Astrocyte (in vitro differentiated cells and primary cell): Measurements from ENCODE around the gene ARSA. TPM values are rescaled to one million over a fixed set of nuclear protein-coding genes. Genes with fewer than 3 reads are reported as not detected.

Experiments used
- DNase-seq: peaks from one replicate; pipeline ENCODE4 v3.0.0-alpha.2; 2010; ENCODE audit warnings: low read depth
- FAIRE-seq: peaks from 2 replicates; lab custom pipeline; 2011; peaks lifted over from hg19 to GRCh38; lab: Jason Lieb, UNC
- H2AFZ ChIP-seq: 2 replicates; pipeline ENCODE4 v1.6.0; 2012; ENCODE audit warnings: low read depth, low read length, inconsistent platforms
- H3K27ac ChIP-seq: 2 replicates; pipeline ENCODE4 v1.5.1; 2011; ENCODE audit warnings: low read depth, low read length, inconsistent platforms
- H3K27me3 ChIP-seq: 2 replicates; pipeline ENCODE4 v1.6.0; 2011; ENCODE audit warnings: low read length, inconsistent platforms; ENCODE audit not compliant: insufficient read depth
- H3K36me3 ChIP-seq: 2 replicates; pipeline ENCODE4 v1.5.1; 2011; ENCODE audit warnings: low read length, inconsistent platforms; ENCODE audit not compliant: insufficient read depth
- H3K4me1 ChIP-seq: 2 replicates; pipeline ENCODE4 v1.5.1; 2011; ENCODE audit warnings: low read length, inconsistent platforms; ENCODE audit not compliant: insufficient read depth
- H3K4me2 ChIP-seq: 2 replicates; pipeline ENCODE4 v1.6.0; 2012; ENCODE audit warnings: low read length, inconsistent platforms
- H3K4me3 ChIP-seq: 2 replicates; pipeline ENCODE4 v1.5.1; 2011; ENCODE audit warnings: low read depth, mild to moderate bottlenecking, low read length, inconsistent platforms; ENCODE audit not compliant: insufficient read depth
- H3K79me2 ChIP-seq: 2 replicates; pipeline ENCODE4 v1.6.0; 2012; ENCODE audit warnings: mild to moderate bottlenecking, low read length, inconsistent platforms; ENCODE audit not compliant: insufficient read depth
- H3K9ac ChIP-seq: 2 replicates; pipeline ENCODE4 v1.6.0; 2012; ENCODE audit warnings: mild to moderate bottlenecking, low read length, inconsistent platforms
- H3K9me3 ChIP-seq: 2 replicates; pipeline ENCODE4 v1.5.1; 2012; ENCODE audit warnings: low read depth, mild to moderate bottlenecking, low read length, inconsistent platforms; ENCODE audit not compliant: insufficient read depth
- H4K20me1 ChIP-seq: 2 replicates; pipeline ENCODE4 v1.6.0; 2012; ENCODE audit warnings: low read length, inconsistent platforms; ENCODE audit not compliant: insufficient read depth
- H3K27ac Mint-ChIP-seq: one replicate; pipeline ENCODE4 v1.8.0; 2021; ENCODE audit warnings: mild to moderate bottlenecking, mixed read lengths; ENCODE audit not compliant: unreplicated experiment
- H3K27me3 Mint-ChIP-seq: one replicate; pipeline ENCODE4 v1.8.0; 2021; ENCODE audit warnings: low read depth, mixed read lengths; ENCODE audit not compliant: unreplicated experiment
- H3K36me3 Mint-ChIP-seq: one replicate; pipeline ENCODE4 v1.8.0; 2021; ENCODE audit warnings: low read depth, mixed read lengths; ENCODE audit not compliant: unreplicated experiment
- H3K4me1 Mint-ChIP-seq: one replicate; pipeline ENCODE4 v1.8.0; 2021; ENCODE audit warnings: low read depth, mixed read lengths; ENCODE audit not compliant: unreplicated experiment
- H3K4me3 Mint-ChIP-seq: one replicate; pipeline ENCODE4 v1.8.0; 2021; ENCODE audit warnings: mild to moderate bottlenecking, moderate library complexity, mixed read lengths; ENCODE audit not compliant: unreplicated experiment
- H3K9me3 Mint-ChIP-seq: one replicate; pipeline ENCODE4 v1.8.0; 2021; ENCODE audit warnings: mild to moderate bottlenecking, mixed read lengths; ENCODE audit not compliant: unreplicated experiment
- EZH2 ChIP-seq: IDR thresholded peaks from 2 replicates; pipeline ENCODE4 v1.6.1; 2012; ENCODE audit warnings: mild to moderate bottlenecking, low read length, inconsistent platforms; ENCODE audit not compliant: insufficient read depth
- total RNA-seq: library from RNA; stranded (reverse); gene quantifications from 2 replicates; pipeline ENCODE4 v1.2.1, GENCODE V29; 2021
- TF ChIP-seq, protein P1 (sequence below): IDR thresholded peaks from 2 replicates; pipeline ENCODE4 v1.5.1; 2011; ENCODE audit warnings: low read depth, mild to moderate bottlenecking, inconsistent platforms, low read length, moderate library complexity; ENCODE audit not compliant: insufficient read depth

ARSA gene
- total RNA-seq, 1 donor from 2014 or later, result 25.5 TPM

DNA sequence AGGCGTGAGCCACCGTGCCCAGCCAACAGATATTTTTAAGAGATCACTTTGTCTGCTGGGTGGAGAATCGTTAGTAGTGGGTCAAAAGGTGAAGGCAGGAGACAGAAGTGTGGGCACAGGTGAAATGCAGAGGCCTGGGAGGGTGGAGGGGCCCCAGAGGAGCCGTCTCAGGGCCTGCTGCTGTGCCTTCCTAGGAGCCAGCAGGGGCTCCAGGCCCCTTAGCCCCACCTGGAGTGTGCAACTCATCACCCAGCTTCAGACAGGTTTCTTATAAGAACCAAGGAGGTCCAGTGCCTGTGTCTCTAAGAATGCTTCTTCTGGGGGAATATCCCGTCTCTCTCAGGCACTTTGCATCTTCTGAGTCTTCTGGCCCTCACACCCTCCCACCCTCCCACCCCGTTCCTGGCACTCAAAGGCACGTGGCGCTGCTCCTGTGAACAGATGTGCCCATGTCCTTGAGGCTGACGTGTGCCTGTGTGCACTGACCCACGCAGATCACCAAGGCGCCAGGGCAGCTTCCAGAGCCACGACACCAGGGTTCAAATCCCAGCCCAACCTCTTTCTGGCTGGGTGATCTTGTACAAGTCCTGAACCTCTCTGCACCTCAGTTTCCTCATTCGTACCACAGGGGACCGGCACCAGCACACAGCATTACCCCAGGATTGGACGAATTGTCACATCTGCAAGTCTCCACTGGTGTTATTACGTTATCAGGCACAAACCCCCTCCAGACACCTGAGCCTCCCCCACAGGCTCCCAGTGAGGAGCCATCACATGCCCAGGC, 3.4 kb downstream of the ARSA start:
- H2AFZ ChIP-seq, result no peak overlapping the region
- no peak for FAIRE-seq

DNA sequence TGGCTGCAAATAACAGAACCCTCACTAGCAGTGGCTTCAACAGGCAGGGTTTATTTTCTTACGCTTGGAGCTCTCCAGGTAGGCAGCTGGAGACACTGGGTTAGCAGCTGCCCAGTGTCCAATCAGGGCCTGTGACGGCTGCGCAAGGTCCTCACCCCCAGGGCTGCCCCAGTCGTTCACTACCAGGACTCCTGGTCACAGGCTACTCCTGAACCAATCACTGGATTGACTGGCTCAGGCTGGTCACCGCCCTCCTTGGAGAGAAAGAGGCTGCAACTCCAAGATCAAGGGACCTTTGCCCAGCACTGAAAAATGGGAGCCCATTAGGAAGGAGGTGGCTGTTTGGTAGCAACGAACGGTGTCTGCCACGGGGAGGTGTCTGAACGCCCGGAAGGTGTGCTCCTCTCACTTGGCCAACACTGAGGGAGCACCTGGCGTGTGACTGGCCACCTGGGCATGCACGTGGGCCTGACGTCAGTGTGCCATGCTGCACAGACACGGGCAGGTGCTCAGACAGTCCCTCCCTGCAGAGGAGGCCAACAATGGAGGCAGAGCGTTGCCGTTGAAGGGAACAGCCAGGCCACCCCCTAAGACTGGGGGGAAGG, 5.1 kb downstream of the ARSA start:
- Histone ChIP-seq H3K27ac (no peak overlapping the region), H4K20me1 (peaks cover 9% of the 10 kb centered on the region), H3K36me3 (no peaks in the 10 kb centered on the region), H3K4me3 (no peak overlapping the region), H3K4me2 (no peak overlapping the region), H2AFZ (no peak overlapping the region), H3K9ac (no peak overlapping the region), H3K27me3 (peaks cover 16% of the 10 kb centered on the region), H3K9me3 (no peaks in the 10 kb centered on the region), H3K79me2 (no peaks in the 10 kb centered on the region), H3K4me1 (peaks cover 6% of the 10 kb centered on the region)
- H3K4me3 Mint-ChIP-seq, result no peak overlapping the region
- H3K9me3 Mint-ChIP-seq, result no peaks in the 10 kb centered on the region
- DNase-seq (no peak), FAIRE-seq (no peak)
- TF ChIP-seq, protein P1, sequence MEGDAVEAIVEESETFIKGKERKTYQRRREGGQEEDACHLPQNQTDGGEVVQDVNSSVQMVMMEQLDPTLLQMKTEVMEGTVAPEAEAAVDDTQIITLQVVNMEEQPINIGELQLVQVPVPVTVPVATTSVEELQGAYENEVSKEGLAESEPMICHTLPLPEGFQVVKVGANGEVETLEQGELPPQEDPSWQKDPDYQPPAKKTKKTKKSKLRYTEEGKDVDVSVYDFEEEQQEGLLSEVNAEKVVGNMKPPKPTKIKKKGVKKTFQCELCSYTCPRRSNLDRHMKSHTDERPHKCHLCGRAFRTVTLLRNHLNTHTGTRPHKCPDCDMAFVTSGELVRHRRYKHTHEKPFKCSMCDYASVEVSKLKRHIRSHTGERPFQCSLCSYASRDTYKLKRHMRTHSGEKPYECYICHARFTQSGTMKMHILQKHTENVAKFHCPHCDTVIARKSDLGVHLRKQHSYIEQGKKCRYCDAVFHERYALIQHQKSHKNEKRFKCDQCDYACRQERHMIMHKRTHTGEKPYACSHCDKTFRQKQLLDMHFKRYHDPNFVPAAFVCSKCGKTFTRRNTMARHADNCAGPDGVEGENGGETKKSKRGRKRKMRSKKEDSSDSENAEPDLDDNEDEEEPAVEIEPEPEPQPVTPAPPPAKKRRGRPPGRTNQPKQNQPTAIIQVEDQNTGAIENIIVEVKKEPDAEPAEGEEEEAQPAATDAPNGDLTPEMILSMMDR, result no peak
- no peak for TF ChIP-seq EZH2
- peaks cover 15% of the 10 kb centered on the region for H3K27me3 Mint-ChIP-seq
- H3K36me3 Mint-ChIP-seq, result peaks cover 2% of the 10 kb centered on the region
- peaks cover 5% of the 10 kb centered on the region for H3K4me1 Mint-ChIP-seq
- no peak overlapping the region for H3K27ac Mint-ChIP-seq

More for the DNA sequence above, 3.4 kb downstream of the ARSA start:
- Histone ChIP-seq H4K20me1 (peaks cover 9% of the 10 kb centered on the region), H3K4me3 (no peak overlapping the region), H3K79me2 (no peaks in the 10 kb centered on the region), H3K27ac (no peak overlapping the region), H3K27me3 (peaks cover 13% of the 10 kb centered on the region), H3K4me2 (no peak overlapping the region), H3K36me3 (no peaks in the 10 kb centered on the region), H3K9me3 (no peaks in the 10 kb centered on the region), H3K9ac (no peak overlapping the region), H3K4me1 (peaks cover 13% of the 10 kb centered on the region)
- peaks cover 2% of the 10 kb centered on the region for H3K36me3 Mint-ChIP-seq
- no peak overlapping the region for H3K27ac Mint-ChIP-seq
- peaks cover 11% of the 10 kb centered on the region for H3K4me1 Mint-ChIP-seq
- peaks cover 11% of the 10 kb centered on the region for H3K27me3 Mint-ChIP-seq
- no peak for DNase-seq
- H3K9me3 Mint-ChIP-seq, result no peaks in the 10 kb centered on the region
- TF ChIP-seq EZH2, result no peak
- TF ChIP-seq, protein P1, result no peak
- H3K4me3 Mint-ChIP-seq, result peak overlapping the region; percentile 50
